WI38 (cell line): ENCODE data around the gene ALDH1A1.

Experiments
- H3K4me3 ChIP-seq: 2 replicates; pipeline ENCODE4 v1.5.1; 2011; ENCODE audit warnings: low read depth, mild to moderate bottlenecking, control low read depth, low read length
- CTCF ChIP-seq: IDR thresholded peaks from 2 replicates; pipeline ENCODE4 v1.5.1; 2012; ENCODE audit warnings: low read depth, mild to moderate bottlenecking, control low read depth, low read length

ALDH1A1 gene

GRCh38 chr9:72935595-72935994, 17.3 kb downstream of the ALDH1A1 start:
- no peak overlapping the region for H3K4me3 ChIP-seq
- no peak for TF ChIP-seq CTCF

- no peak overlapping the region for H3K4me3 ChIP-seq
- TF ChIP-seq CTCF: no peak
Measured at GRCh38 chr9:72933730-72934665, 18.9 kb downstream of the ALDH1A1 start.

GRCh38 chr9:72932619-72933018, 20.2 kb downstream of the ALDH1A1 start:
- no peak overlapping the region for H3K4me3 ChIP-seq
- TF ChIP-seq CTCF: no peak

- no peak overlapping the region for H3K4me3 ChIP-seq
- TF ChIP-seq CTCF: no peak
Measured at GRCh38 chr9:72931897-72932296, 21.0 kb downstream of the ALDH1A1 start.

- H3K4me3 ChIP-seq: no peak overlapping the region
- no peak for TF ChIP-seq CTCF
Measured at GRCh38 chr9:72931437-72931836, 21.4 kb downstream of the ALDH1A1 start.

GRCh38 chr9:72930828-72931227, 22.0 kb downstream of the ALDH1A1 start:
- no peak overlapping the region for H3K4me3 ChIP-seq
- TF ChIP-seq CTCF: no peak

GRCh38 chr9:72929542-72929941, 23.3 kb downstream of the ALDH1A1 start:
- no peak for TF ChIP-seq CTCF
- H3K4me3 ChIP-seq: no peak overlapping the region
